CD8-positive, alpha-beta memory T cell (primary cell): ENCODE results near the gene ASF1B. TPM values are rescaled to one million over a fixed set of nuclear protein-coding genes. Genes with fewer than 3 reads are reported as not detected.

Experiments used
- CTCF ChIA-PET: fragments of 350-600 bp; sonication (Branson Sonifier 250); formaldehyde crosslinking; loops from one replicate; lab custom pipeline; 2021; ENCODE audit warnings: antibody characterized with exemption; lab: Charles Lee
- POLR2A ChIA-PET: fragments of 350-600 bp; sonication (Branson Sonifier 250); formaldehyde crosslinking; loops from one replicate; lab custom pipeline; 2021; ENCODE audit warnings: antibody characterized with exemption; lab: Charles Lee
- DNase-seq, 5 donors: peaks; one replicate each; pipeline versions ENCODE4 v3.0.0 to v3.0.0-alpha.2; 2020 to 2022; ENCODE audit warnings: mixed read lengths in 1 of 5
- H3K27ac ChIP-seq: one replicate; pipeline ENCODE4 v1.7.0; 2013; ENCODE audit warnings: low read depth, mild to moderate bottlenecking, low read length, moderate library complexity
- H3K27me3 ChIP-seq: 2 replicates; pipeline ENCODE4 v1.7.0; 2013; ENCODE audit warnings: low read length, mild to moderate bottlenecking; ENCODE audit not compliant: insufficient read depth, poor library complexity, severe bottlenecking
- H3K36me3 ChIP-seq: 2 replicates; pipeline ENCODE4 v1.7.0; 2013; ENCODE audit warnings: mild to moderate bottlenecking, low read length, moderate library complexity; ENCODE audit not compliant: insufficient read depth
- H3K4me1 ChIP-seq: 2 replicates; pipeline ENCODE4 v1.7.0; 2013; ENCODE audit warnings: mild to moderate bottlenecking, low read length, moderate library complexity; ENCODE audit not compliant: insufficient read depth
- H3K4me3 ChIP-seq: 2 replicates; pipeline ENCODE4 v1.7.0; 2013; ENCODE audit warnings: mild to moderate bottlenecking, low read length
- H3K9me3 ChIP-seq: 2 replicates; pipeline ENCODE4 v1.7.0; 2013; ENCODE audit warnings: mild to moderate bottlenecking, low read length
- H3K27ac Mint-ChIP-seq, 8 donors: one replicate each; pipeline ENCODE4 v1.8.0; 2020 to 2021; ENCODE audit warnings: mixed read lengths in 8 of 8, mild to moderate bottlenecking in 6 of 8, inconsistent platforms in 3 of 8, moderate library complexity in 3 of 8
- H3K27me3 Mint-ChIP-seq, 2 donors: one replicate each; pipeline ENCODE4 v1.8.0; 2020 to 2021; ENCODE audit warnings: mixed read lengths in 2 of 2, mild to moderate bottlenecking in 1 of 2, moderate library complexity in 1 of 2
- H3K36me3 Mint-ChIP-seq, 3 donors: one replicate each; pipeline ENCODE4 v1.8.0; 2020 to 2021; ENCODE audit warnings: mixed read lengths in 3 of 3, inconsistent platforms in 1 of 3, mild to moderate bottlenecking in 1 of 3
- H3K4me1 Mint-ChIP-seq, 3 donors: one replicate each; pipeline ENCODE4 v1.8.0; 2020 to 2021; ENCODE audit warnings: mixed read lengths in 3 of 3, inconsistent platforms in 1 of 3, mild to moderate bottlenecking in 1 of 3
- H3K4me3 Mint-ChIP-seq, 7 donors: one replicate each; pipeline ENCODE4 v1.8.0; 2020 to 2021; ENCODE audit warnings: mixed read lengths in 7 of 7, mild to moderate bottlenecking in 6 of 7, moderate library complexity in 4 of 7, inconsistent platforms in 2 of 7
- H3K9me3 Mint-ChIP-seq, 5 donors: one replicate each; pipeline ENCODE4 v1.8.0; 2020 to 2022; ENCODE audit warnings: mixed read lengths in 5 of 5, mild to moderate bottlenecking in 3 of 5, moderate library complexity in 2 of 5, inconsistent platforms in 1 of 5
- polyA plus RNA-seq: library from polyadenylated mRNA; unstranded; fragments of 300-500 nt; fragmentation: Illumina TruSeq; gene quantifications from one replicate; pipeline ENCODE4 v1.2.3, GENCODE V29; 2021
- total RNA-seq, 2 experiments: library from RNA; stranded (reverse); gene quantifications; one replicate each; pipeline ENCODE4 v1.2.3, GENCODE V29; 2021

The ASF1B gene
- total and polyA plus RNA-seq, 3 experiments from 2014 or later = 4.5 to 76.2 (median 75.0) TPM

DNA sequence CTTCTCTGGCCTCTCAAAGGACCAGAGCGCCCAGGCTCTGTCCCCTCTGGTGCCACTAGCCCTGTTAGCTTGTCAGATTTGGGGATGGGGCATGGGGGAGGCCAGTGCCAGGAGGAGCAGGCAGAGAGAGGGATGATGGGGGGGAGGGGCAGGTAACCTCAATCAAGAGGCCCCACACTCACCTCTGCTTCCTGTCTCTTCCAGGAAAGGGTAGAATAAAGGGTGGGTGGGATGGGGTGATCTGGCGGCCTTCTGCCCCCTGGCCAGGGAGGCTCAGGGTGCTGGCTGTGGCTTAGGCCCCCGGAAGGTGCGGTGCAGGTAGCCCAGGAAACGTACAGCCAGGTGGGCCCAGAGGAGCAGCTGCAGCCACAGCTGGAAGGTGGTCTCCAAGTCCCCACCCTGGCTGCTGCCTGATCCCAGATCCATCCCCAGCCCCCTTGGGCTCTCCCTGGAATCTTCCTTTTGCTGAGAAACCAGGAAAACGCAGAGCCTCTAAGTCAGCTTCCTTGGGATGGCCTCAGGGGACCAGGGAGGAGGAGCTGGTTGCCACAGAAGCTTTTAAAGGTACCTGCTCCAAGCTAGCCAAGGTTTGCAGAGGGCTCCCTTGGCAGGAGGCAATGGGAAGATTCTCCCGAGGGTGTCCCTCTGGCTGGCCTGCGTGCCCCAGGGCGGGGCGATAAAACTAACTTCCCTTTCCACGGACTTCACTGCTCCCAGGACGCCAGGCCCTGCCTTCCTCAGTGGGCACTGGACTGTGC lies 24.2 kb downstream of the ASF1B start:
- Histone ChIP-seq H3K27me3 (no peaks in the 10 kb centered on the region), H3K4me3 (no peak overlapping the region), H3K9me3 (no peaks in the 10 kb centered on the region), H3K27ac (no peak overlapping the region), H3K36me3 (no peaks in the 10 kb centered on the region), H3K4me1 (peaks cover 29% of the 10 kb centered on the region)
- H3K36me3 Mint-ChIP-seq = peaks cover 0 to 9% (median 0%) of the 10 kb centered on the region in 3 donors
- H3K4me3 Mint-ChIP-seq = no peak overlapping the region
- POLR2A ChIA-PET = no interaction called here
- CTCF ChIA-PET = interaction anchor here (1.6 to 5.0 kb wide), 2 partner anchors 25 to 39 kb away, joined by 3 to 28 read pairs; partner anchors contain the start of gene MISP3
- H3K9me3 Mint-ChIP-seq = no peaks in the 10 kb centered on the region
- H3K4me1 Mint-ChIP-seq = peaks cover 25 to 53% (median 26%) of the 10 kb centered on the region in 3 donors
- H3K27me3 Mint-ChIP-seq = peaks cover 0 to 4% of the 10 kb centered on the region in 2 donors
- H3K27ac Mint-ChIP-seq = peak overlapping the region in 1 of 8 donors; percentile 3
- no peak for DNase-seq

GRCh38 chr19:14111486-14111885 lies 24.9 kb downstream of the ASF1B start:
- peaks cover 20 to 48% (median 21%) of the 10 kb centered on the region in 3 donors for H3K4me1 Mint-ChIP-seq
- H3K9me3 Mint-ChIP-seq = no peaks in the 10 kb centered on the region
- Histone ChIP-seq H3K27ac (no peak overlapping the region), H3K27me3 (no peaks in the 10 kb centered on the region), H3K4me1 (peaks cover 26% of the 10 kb centered on the region), H3K9me3 (no peaks in the 10 kb centered on the region), H3K4me3 (no peak overlapping the region), H3K36me3 (no peaks in the 10 kb centered on the region)
- H3K27ac Mint-ChIP-seq = peak overlapping the region in 1 of 8 donors; percentile 3
- no peak for DNase-seq
- H3K27me3 Mint-ChIP-seq = peaks cover 0 to 4% of the 10 kb centered on the region in 2 donors
- H3K4me3 Mint-ChIP-seq = no peak overlapping the region
- peaks cover 0 to 12% (median 0%) of the 10 kb centered on the region in 3 donors for H3K36me3 Mint-ChIP-seq
- ChIA-PET POLR2A (no interaction called here), CTCF (interaction anchor here (1.6 kb wide), 1 partner anchor 25 kb away, joined by 3 read pairs; no protein-coding TSS in a partner anchor)

DNA sequence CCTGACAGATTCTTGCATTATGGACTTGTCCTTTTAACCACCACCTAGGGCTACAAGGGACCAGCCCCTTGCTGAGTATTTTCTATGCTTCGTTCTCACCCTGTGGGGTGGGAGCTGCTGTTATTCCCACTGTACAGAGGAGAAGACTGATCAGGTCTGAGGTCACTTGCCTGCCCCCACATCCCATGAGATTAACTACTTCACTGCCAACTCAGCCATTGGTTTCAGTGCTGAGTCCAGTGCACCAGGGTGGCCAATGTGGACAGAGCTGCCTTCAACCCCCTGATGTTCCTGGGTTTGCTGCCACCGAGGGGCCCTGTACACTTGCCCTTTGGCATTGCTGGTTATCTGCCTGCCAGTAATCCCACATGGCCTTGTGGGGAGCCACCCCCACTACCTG lies 25.7 kb downstream of the ASF1B start:
- H3K27ac ChIP-seq = no peak overlapping the region
- no peaks in the 10 kb centered on the region for H3K9me3 ChIP-seq
- peaks cover 0 to 4% of the 10 kb centered on the region in 2 donors for H3K27me3 Mint-ChIP-seq
- peaks cover 11 to 39% (median 14%) of the 10 kb centered on the region in 3 donors for H3K4me1 Mint-ChIP-seq
- H3K27me3 ChIP-seq = no peaks in the 10 kb centered on the region
- no peak for DNase-seq
- H3K4me1 ChIP-seq = peaks cover 18% of the 10 kb centered on the region
- peak overlapping the region in 2 of 8 donors; percentile 27 to 33 for H3K27ac Mint-ChIP-seq
- no peak overlapping the region for H3K4me3 Mint-ChIP-seq
- ChIA-PET POLR2A (interaction anchor here (0.6 kb wide), 1 partner anchor 317 kb away, joined by 10 read pairs; no protein-coding TSS in a partner anchor), CTCF (interaction anchor here (1.6 kb wide), 1 partner anchor 26 kb away, joined by 3 read pairs; no protein-coding TSS in a partner anchor)
- H3K9me3 Mint-ChIP-seq = no peaks in the 10 kb centered on the region
- no peak overlapping the region for H3K4me3 ChIP-seq
- H3K36me3 Mint-ChIP-seq = peaks cover 0 to 20% (median 0%) of the 10 kb centered on the region in 3 donors
- no peaks in the 10 kb centered on the region for H3K36me3 ChIP-seq

GRCh38 chr19:14107581-14108461 lies 28.6 kb downstream of the ASF1B start:
- ChIA-PET POLR2A (no interaction called here), CTCF (interaction anchor here (1.0 kb wide), 1 partner anchor 12 kb away, joined by 3 read pairs; no protein-coding TSS in a partner anchor)
- no peaks in the 10 kb centered on the region for H3K9me3 ChIP-seq
- H3K27ac Mint-ChIP-seq = peak overlapping the region in 1 of 8 donors; percentile 58
- H3K27me3 ChIP-seq = no peaks in the 10 kb centered on the region
- H3K27me3 Mint-ChIP-seq = no peaks in the 10 kb centered on the region
- peaks cover 0 to 35% (median 3%) of the 10 kb centered on the region in 3 donors for H3K36me3 Mint-ChIP-seq
- H3K4me3 Mint-ChIP-seq = no peak overlapping the region
- H3K27ac ChIP-seq = no peak overlapping the region
- no peak overlapping the region for H3K4me3 ChIP-seq
- no peak for DNase-seq
- peaks cover 0 to 16% (median 1%) of the 10 kb centered on the region in 3 donors for H3K4me1 Mint-ChIP-seq
- no peaks in the 10 kb centered on the region for H3K9me3 Mint-ChIP-seq
- H3K4me1 ChIP-seq = peaks cover 5% of the 10 kb centered on the region
- no peaks in the 10 kb centered on the region for H3K36me3 ChIP-seq

GRCh38 chr19:14106840-14107239 lies 29.5 kb downstream of the ASF1B start:
- H3K4me3 Mint-ChIP-seq = no peak overlapping the region
- no peak for DNase-seq
- no peaks in the 10 kb centered on the region for H3K9me3 Mint-ChIP-seq
- ChIA-PET CTCF (interaction anchor here (1.0 kb wide), 1 partner anchor 11 kb away, joined by 3 read pairs; no protein-coding TSS in a partner anchor), POLR2A (no interaction called here)
- peaks cover 8% of the 10 kb centered on the region for H3K36me3 ChIP-seq
- no peak overlapping the region for H3K4me3 ChIP-seq
- no peaks in the 10 kb centered on the region for H3K27me3 Mint-ChIP-seq
- H3K9me3 ChIP-seq = no peaks in the 10 kb centered on the region
- H3K27me3 ChIP-seq = no peaks in the 10 kb centered on the region
- H3K4me1 ChIP-seq = peaks cover 4% of the 10 kb centered on the region
- H3K36me3 Mint-ChIP-seq = peaks cover 0 to 44% (median 3%) of the 10 kb centered on the region in 3 donors
- peak overlapping the region in 1 of 8 donors; percentile 57 for H3K27ac Mint-ChIP-seq
- peaks cover 0 to 8% (median 1%) of the 10 kb centered on the region in 3 donors for H3K4me1 Mint-ChIP-seq
- no peak overlapping the region for H3K27ac ChIP-seq

DNA sequence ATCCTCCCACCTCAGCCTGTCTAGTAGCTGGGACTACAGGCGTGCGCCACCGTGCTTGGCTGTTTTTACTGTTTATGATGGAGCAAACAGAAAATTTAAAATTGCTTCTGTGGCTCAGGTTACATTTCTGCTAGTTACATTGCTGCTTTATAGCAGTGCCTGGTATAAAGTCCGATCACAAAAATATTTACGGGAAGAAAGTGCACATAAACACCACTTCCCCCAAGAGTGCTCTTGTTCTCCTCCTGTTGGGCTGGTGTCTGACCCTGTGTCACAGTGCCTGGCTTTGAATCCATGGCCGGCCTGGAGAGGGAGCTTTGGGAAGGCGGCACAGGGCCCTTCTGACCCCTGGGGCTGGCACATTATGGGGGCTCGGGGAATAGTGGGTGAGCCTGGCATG lies 30.7 kb downstream of the ASF1B start:
- Histone ChIP-seq H3K4me1 (no peaks in the 10 kb centered on the region), H3K4me3 (no peak overlapping the region), H3K36me3 (peaks cover 9% of the 10 kb centered on the region), H3K27me3 (no peaks in the 10 kb centered on the region), H3K9me3 (no peaks in the 10 kb centered on the region), H3K27ac (no peak overlapping the region)
- Mint-ChIP-seq H3K27me3 (no peaks in the 10 kb centered on the region), H3K36me3 (peaks cover 3 to 51% (median 6%) of the 10 kb centered on the region in 3 donors), H3K4me1 (peaks cover 0 to 3% (median 0%) of the 10 kb centered on the region in 3 donors), H3K27ac (peak overlapping the region in 1 of 8 donors; percentile 33), H3K9me3 (no peaks in the 10 kb centered on the region), H3K4me3 (no peak overlapping the region)
- no peak for DNase-seq
- ChIA-PET CTCF (interaction anchor here (1.2 kb wide), 1 partner anchor 12 kb away, joined by 3 read pairs; the partner anchor contains the start of gene PRKACA), POLR2A (interaction anchor here (0.5 to 0.7 kb wide), 3 partner anchors 10 to 219 kb away, joined by 3 to 5 read pairs (median 3); partner anchors contain the start of gene ASF1B)

DNA sequence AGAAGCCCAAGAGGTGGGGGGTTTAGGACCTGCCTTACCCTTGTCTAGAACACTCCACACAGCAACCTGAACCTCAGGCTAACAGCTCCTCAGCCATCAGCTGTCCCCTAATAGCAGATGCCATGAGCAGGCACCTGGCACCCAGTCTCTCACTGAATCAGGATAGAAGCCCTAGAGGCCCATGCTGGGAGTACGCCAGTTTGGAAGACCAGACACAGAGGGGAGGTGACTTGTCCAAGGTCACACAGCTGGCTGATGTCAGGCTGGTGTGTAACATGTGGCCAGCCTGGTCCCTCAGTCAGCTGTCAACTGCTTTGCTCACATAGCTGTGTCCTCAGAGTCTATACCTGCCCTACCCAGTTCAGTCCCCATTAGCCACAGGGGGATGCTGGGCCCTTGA lies 33.1 kb downstream of the ASF1B start:
- Histone ChIP-seq H3K27me3 (no peaks in the 10 kb centered on the region), H3K9me3 (no peaks in the 10 kb centered on the region), H3K36me3 (peaks cover 11% of the 10 kb centered on the region), H3K4me1 (no peaks in the 10 kb centered on the region), H3K4me3 (no peak overlapping the region), H3K27ac (no peak overlapping the region)
- Mint-ChIP-seq H3K36me3 (peaks cover 5 to 53% (median 6%) of the 10 kb centered on the region in 3 donors), H3K27ac (no peak overlapping the region), H3K27me3 (no peaks in the 10 kb centered on the region), H3K4me1 (no peaks in the 10 kb centered on the region), H3K9me3 (no peaks in the 10 kb centered on the region), H3K4me3 (no peak overlapping the region)
- ChIA-PET POLR2A (no interaction called here), CTCF (interaction anchor here (1.5 kb wide), 1 partner anchor 33 kb away, joined by 4 read pairs; the partner anchor contains the start of gene ASF1B)
- DNase-seq = no peak
